IPS DF 19.7 (cell line): ENCODE measurements around the gene PIGR.

Experiments used
- DNase-seq: peaks from one replicate; pipeline ENCODE4 v3.0.0-alpha.2; 2013; ENCODE audit warnings: low read depth, low spot score

Gene PIGR, protein sequence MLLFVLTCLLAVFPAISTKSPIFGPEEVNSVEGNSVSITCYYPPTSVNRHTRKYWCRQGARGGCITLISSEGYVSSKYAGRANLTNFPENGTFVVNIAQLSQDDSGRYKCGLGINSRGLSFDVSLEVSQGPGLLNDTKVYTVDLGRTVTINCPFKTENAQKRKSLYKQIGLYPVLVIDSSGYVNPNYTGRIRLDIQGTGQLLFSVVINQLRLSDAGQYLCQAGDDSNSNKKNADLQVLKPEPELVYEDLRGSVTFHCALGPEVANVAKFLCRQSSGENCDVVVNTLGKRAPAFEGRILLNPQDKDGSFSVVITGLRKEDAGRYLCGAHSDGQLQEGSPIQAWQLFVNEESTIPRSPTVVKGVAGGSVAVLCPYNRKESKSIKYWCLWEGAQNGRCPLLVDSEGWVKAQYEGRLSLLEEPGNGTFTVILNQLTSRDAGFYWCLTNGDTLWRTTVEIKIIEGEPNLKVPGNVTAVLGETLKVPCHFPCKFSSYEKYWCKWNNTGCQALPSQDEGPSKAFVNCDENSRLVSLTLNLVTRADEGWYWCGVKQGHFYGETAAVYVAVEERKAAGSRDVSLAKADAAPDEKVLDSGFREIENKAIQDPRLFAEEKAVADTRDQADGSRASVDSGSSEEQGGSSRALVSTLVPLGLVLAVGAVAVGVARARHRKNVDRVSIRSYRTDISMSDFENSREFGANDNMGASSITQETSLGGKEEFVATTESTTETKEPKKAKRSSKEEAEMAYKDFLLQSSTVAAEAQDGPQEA

DNA sequence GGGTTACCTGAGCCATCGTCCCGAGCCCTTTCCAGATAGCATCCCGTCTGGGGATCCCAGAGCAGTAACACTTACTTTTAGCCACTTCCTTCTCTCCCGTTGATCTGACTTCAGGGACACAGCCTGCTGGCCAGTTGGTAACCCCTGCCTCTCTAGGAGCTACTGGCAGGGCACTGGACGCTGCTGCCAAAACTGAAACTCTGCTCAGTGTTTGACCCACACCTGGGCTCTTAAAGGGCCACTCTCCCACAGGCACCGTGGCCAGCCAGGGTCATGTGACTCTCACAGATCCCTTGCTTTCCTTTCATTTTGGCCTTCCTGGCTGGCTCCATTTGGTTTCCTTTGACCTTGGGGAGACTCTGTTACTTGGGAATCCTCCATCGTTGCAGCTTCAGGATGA, at the start of gene PIGR:
Gene PIGR, minus strand, starts transcription at position 206 of the 400 bp plus-strand sequence. CDS start 5,935 bp downstream, outside the sequence.
- DNase-seq = no peak

- no peak for DNase-seq
These were observed 46.5 kb upstream of the PIGR start for GRCh38 chr1:206992790-206993189.

GRCh38 chr1:206987873-206988272, 41.6 kb upstream of the PIGR start:
- no peak for DNase-seq

GRCh38 chr1:206986885-206987284, 40.6 kb upstream of the PIGR start:
- DNase-seq = no peak

DNA sequence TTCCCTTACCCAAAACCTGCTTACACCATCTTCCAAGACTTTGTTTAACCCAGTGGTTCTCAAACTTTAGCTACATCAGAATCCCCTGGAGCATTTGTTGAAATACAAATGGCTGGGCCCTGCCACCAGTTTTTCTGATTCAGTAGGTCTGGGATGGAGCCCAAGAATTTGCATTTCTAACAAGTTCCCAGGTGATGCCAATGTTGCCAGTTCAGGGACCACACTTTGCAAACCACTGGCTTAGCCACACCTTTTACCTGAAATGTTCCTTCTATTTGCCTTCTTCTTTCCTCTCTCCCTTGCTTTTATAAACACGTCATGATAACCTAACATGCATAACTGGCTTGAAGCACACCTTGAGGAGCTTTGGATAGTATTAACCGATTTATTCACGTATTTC, 40.1 kb upstream of the PIGR start:
- DNase-seq = no peak

DNA sequence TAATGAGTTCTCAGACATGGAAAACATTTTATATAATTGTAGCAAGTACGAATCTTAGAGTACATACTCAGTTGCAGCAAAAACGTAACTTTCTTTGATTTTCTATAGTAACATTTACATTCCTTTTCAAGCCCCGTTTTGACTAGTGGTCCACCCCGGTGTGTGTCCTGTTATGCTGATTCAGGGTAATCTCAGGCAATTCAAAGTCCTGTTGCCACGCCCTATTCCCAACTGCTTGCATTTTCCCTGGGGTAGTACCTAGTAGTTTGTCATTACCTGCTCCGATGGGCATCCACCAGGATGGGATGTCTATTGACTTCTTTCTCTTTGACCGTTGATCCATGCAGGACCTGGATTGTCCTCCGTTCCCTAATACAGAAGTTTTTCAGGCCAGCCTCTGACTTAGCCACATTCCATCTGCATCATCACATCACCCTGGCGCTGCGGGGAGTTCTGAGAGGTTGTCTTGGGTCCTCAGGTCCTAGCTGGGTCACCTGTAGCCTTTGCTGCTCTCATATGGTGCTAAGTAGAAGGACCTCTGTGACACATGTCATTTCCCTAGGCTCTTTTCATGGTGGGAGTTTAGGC, 39.0 kb upstream of the PIGR start:
- peak; percentile 17 for DNase-seq

DNA sequence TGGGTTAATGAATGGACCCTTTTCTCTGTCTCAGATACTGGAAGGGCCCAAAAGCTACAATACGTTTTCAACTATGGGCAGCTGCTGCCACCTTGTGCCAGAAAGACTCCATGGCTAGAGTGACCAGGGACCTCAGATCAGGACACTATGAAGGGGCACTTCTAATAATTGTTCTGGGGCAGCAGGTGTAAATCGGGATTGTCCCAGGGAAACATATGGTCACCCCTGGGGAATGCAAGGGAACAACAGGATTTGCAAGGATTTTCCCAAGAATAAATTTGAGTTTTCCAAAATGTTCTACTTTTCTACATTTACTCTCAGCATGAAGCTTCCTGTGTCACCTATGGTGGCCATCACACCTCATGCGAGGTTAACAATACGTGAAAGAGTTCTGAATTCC, 36.0 kb upstream of the PIGR start:
- peak; percentile 12 for DNase-seq

GRCh38 chr1:206979379-206980043, 33.2 kb upstream of the PIGR start:
- peak; percentile 20 for DNase-seq

DNA sequence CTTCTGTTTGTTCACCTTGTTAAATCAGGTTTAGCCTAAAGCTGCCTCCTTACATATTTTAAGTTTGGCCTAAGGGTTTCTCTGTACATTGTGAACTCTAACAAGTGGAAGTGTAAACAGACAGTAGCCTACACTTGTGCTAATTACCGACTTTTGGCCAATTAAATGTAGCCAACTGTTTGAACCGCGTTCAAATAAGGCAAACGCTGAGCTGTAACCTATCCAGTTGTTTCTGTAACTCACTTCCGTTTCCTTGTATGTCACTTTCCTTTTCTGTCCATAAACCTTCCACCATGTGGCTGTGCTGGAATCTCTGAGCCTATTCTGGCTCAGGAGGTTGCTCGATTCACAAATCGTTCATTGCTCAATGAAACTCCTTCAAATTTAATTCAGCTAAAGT, 32.0 kb upstream of the PIGR start:
- DNase-seq = no peak

DNA sequence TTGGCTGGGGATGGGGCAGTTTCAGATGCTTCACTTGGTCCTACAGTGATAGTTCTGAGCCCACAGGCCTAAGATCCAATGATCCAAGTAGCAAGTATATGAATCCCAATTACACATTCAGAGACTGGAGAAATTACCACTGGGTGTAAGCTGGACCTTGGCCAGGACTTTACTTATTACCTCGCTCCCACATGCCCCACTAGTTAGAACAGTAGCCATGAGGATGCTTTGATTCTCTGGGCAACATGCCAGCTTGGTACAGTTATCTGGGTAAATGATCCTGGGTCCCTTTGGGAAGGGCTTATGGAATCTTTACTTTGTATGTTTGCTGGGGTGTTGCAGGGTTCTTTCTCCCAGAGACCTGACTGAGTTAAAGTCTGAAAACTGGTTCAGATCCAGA, 29.0 kb upstream of the PIGR start:
- DNase-seq = no peak

- DNase-seq = no peak
These were observed 27.9 kb upstream of the PIGR start for GRCh38 chr1:206974140-206974539.

GRCh38 chr1:206972728-206973127, 26.5 kb upstream of the PIGR start:
- DNase-seq = no peak

DNA sequence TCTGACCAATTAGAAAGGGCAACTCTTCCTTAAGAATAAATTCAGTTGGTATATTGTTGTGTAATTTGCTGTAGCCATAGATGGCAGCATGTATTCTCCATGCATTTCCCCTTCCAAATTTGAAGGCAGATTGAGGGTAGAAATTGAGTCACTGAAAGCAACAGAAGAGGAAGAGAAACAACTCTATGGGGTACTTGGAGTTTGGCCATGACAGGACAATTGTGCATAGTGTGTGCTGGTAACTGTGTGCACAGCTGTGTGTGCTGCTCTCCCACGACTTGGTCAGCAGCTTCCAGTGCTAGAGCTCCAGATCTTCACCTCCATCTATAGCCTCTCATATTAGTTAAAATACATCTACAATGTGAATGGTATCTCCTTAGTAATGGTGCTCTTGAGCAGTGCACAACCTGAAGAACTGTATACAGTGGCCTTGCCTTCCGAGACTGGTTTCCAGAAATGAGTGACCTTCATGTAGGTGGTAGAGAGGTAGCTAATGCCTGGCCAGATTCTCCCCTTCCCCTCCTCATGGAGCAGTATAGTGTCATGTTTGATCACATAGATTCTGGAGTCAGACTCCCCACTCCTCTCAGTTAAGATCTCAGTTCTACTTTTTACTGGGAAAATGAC, 24.9 kb upstream of the PIGR start:
- DNase-seq = no peak

DNA sequence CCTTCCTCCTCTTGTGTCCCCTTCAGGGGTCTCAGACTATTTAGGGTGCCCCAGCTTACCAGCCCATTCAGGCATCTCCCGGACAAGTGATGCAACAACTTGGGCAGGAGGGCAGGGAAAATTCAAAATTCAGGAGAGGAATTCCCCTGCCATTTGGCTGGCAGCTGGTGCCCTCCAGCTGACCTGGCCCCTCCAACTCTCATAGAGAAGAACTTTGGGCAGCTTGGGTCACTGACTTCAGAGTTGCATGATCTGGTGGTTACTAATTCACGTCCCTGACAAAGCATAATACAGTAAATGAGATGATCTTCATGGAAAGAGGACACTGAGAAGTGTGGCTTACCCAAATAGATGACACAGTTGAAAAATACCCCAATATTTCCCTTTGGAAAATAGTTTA, 24.2 kb upstream of the PIGR start, which contains the start of gene FCAMR:
Gene FCAMR, minus strand, starts transcription at position 15 of the 400 bp plus-strand sequence. CDS start 335 bp downstream, outside the sequence.
- no peak for DNase-seq

DNA sequence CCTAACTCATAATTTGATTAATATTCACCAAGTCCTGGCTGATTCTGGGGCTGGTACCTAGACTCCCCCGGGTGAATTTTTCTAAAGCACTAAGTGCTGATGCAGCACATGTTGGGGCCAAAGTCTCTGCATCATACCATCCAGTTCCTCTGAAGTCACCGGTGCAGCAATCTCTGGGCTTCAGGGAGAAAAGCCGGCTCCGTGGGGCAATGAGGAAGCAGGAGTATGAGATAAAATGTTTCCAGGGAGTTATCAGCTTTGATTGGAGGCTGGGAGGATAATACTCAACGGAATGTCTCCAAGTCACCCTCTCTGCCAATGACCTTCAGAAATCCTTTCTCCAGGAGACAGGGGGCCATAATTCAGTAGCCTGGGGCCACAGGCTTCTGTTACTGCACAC, 22.8 kb upstream of the PIGR start:
- DNase-seq = no peak

DNA sequence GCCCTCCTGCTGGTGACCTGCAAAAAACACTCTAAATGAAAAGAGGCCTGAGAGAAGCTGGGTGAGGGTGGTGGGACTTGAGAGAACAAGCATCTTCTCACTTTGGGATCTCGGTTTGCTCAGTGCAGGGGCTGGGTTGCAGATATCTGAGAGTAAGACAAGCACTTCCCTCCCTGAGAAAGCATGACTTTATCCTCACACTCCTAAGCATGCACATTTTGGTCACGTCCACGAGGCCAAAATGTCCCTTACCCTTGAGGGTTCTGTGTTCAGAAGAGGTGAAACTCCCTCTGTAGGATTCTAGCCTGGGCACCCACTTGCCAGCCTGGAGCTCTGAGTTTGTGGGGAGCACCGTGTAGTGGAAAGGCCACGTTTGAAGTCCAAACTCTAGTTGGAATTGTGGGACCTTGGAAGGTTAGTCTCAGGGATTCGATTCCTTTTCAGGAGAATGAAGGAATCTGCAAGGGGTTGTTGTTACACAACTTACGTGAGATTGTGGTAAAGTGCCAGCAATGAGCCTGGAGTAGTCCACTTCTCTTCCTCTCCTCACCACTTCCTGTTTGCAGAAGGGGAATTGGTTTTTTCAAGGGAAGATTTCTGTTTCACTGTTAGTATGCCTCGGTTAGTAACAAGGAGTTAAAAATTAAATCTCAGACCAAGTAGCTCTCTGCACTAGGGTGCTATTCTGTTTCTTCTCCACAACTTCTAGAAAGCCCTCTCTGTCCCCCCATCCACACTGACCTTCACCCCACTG, 21.0 kb upstream of the PIGR start:
- DNase-seq = no peak

DNA sequence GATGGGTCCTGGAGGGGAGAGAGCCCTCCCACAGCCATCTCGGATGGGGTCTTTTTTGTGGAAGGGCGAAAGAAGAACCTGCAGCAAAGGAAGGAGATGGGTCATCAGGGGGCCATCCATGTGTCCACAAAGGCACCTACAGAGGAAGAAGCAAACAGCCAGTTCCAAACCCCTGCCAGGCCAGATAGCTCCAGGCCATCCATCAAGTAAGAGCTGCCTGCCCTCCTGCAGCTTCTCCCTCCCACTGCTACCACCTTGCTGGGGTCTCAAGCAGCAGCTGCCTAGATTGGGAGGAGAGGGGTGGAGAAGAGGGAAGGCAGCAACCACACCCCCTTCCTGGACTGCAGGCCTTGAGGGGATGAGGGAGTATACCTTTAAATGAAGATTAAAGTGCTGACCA, 19.5 kb upstream of the PIGR start:
- no peak for DNase-seq

DNA sequence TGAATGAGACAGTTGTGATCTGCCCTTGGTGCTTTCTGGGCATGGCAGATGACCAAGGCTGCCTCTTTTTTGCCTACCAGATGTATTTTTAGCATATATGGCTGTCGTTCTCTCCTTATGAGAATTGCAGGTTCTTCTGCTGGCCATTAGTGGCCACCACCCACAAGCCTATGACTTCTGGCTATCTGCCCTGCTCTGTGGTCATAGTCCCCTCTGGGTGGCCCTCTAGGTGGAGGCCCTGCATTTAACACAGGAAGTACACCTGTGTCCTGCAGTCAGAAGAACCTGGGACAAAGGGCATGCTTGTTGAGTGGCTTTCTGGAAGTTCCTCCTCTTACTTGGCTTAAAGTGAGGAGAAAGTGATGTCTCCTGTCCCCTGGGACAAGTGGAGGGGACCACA, 17.5 kb upstream of the PIGR start:
- no peak for DNase-seq

- DNase-seq = no peak
These were observed 16.9 kb upstream of the PIGR start for GRCh38 chr1:206963119-206963712.

GRCh38 chr1:206962272-206962671, 16.0 kb upstream of the PIGR start:
- DNase-seq = no peak
